GM12864 (cell line): ENCODE measurements around the gene OTOS.

Source experiments
- DNase-seq: peaks from one replicate; pipeline ENCODE4 v3.0.0-alpha.2; 2011; ENCODE audit warnings: low read depth
- H3K4me3 ChIP-seq: 2 replicates; pipeline ENCODE4 v1.5.1; 2011; ENCODE audit warnings: mild to moderate bottlenecking, low read depth, low read length, control low read depth
- CTCF ChIP-seq: IDR thresholded peaks from 2 replicates; pipeline ENCODE4 v1.5.1; 2011; ENCODE audit warnings: low read depth, mild to moderate bottlenecking, moderate library complexity, low read length, control low read depth, inconsistent platforms; ENCODE audit errors: missing control alignments

OTOS gene

GRCh38 chr2:240142256-240142775, 1.9 kb upstream of the OTOS start:
- TF ChIP-seq CTCF: no peak
- DNase-seq: no peak
- H3K4me3 ChIP-seq: no peak overlapping the region

- H3K4me3 ChIP-seq: no peak overlapping the region
- no peak for DNase-seq
- TF ChIP-seq CTCF: no peak
Measured at GRCh38 chr2:240141736-240142135, 1.3 kb upstream of the OTOS start.

GRCh38 chr2:240140920-240141319, 462 bp upstream of the OTOS start:
- no peak overlapping the region for H3K4me3 ChIP-seq
- no peak for TF ChIP-seq CTCF
- no peak for DNase-seq

- TF ChIP-seq CTCF: no peak
- H3K4me3 ChIP-seq: no peak overlapping the region
- no peak for DNase-seq
Measured at GRCh38 chr2:240139666-240140393, 628 bp downstream of the OTOS start.

- TF ChIP-seq CTCF: no peak
- no peak overlapping the region for H3K4me3 ChIP-seq
- DNase-seq: no peak
Measured at GRCh38 chr2:240139011-240139441, 1.4 kb downstream of the OTOS start.

GRCh38 chr2:240138254-240138984, 2.0 kb downstream of the OTOS start:
- no peak for TF ChIP-seq CTCF
- DNase-seq: no peak
- H3K4me3 ChIP-seq: no peak overlapping the region
